ENCODE results near the gene SPTBN2. TPM values are rescaled to one million over a fixed set of nuclear protein-coding genes. Genes with fewer than 3 reads are reported as not detected.
A peak's percentile ranks its signal among the peaks of the same experiment; 100 is the strongest.

The SPTBN2 gene
- total and polyA plus RNA-seq, 2 donors (not counting 3 experiments of a cell fraction or from before 2014, with no cell fraction given): 3.8 to 19.8 TPM

GRCh38 chr11:66704659-66705360 is 24.2 kb downstream of the SPTBN2 start:
- no peak overlapping the region for H3K4me3 ChIP-seq (replicated peaks in 1 of 3; ENCODE audit: insufficient read depth in 1 of 3, low read depth in 1 of 3, low read length in 3 of 3)
- ChIA-PET POLR2A (no interaction called here), CTCF (interaction anchor here (0.7 to 1.4 kb wide), 3 partner anchors 10 to 130 kb away, joined by 3 read pairs; no protein-coding TSS in a partner anchor)
- TF ChIP-seq POLR2AphosphoS5 (IDR thresholded peaks at IDR 0.05; ENCODE audit: insufficient read depth, low read depth, low read length): no peak
- TF ChIP-seq MAX (IDR thresholded peaks at IDR 0.05; ENCODE audit: insufficient read depth, insufficient read length): no peak
- TF ChIP-seq JUN (IDR thresholded peaks at IDR 0.05; ENCODE audit: borderline replicate concordance, insufficient read depth, insufficient read length, low read depth): no peak
- TF ChIP-seq EZH2 (IDR thresholded peaks at IDR 0.05; ENCODE audit: borderline replicate concordance, low read depth, low read length, severe bottlenecking): no peak
- dilution Hi-C loops (cut with MboI; ENCODE audit: extremely low pct_ligation_motif_present, low sequenced_read_pairs): no loop called here
- TSS peak; percentile 56 for BruUV-seq (replicated peaks)
- H3K27ac ChIP-seq (ENCODE audit: insufficient read depth, low read depth, low read length): no peak overlapping the region
- no peaks in the 10 kb centered on the region for H3K4me1 ChIP-seq (ENCODE audit: control insufficient read depth, extremely low read depth, insufficient read depth, low read length)
- H3K27me3 ChIP-seq (ENCODE audit: control insufficient read depth in 2 of 2, insufficient read depth in 2 of 2, low read length in 2 of 2): no peaks in the 10 kb centered on the region
- H3K36me3 ChIP-seq (ENCODE audit: control insufficient read depth in 2 of 2, extremely low read depth in 1 of 2, insufficient read depth in 2 of 2, low read length in 2 of 2): no peaks in the 10 kb centered on the region
- intact Hi-C loops (cut with micrococcal nuclease): no loop called here
- no peak overlapping the region for H3K4me2 ChIP-seq (ENCODE audit: insufficient read depth, low read length)
- no peaks in the 10 kb centered on the region for H4K20me1 ChIP-seq (replicated peaks; ENCODE audit: control insufficient read depth, extremely low read depth, insufficient read depth, low read length)
- no peak overlapping the region for H3K9ac ChIP-seq (replicated peaks; ENCODE audit: extremely low read depth, insufficient read depth, low read length)
- no peak for FAIRE-seq
- no peaks in the 10 kb centered on the region for H3K79me2 ChIP-seq (ENCODE audit: control insufficient read depth, insufficient read depth, low read length)
- DNase-seq (ENCODE audit: low read depth, low spot score): no peak
- H3K9me1 ChIP-seq (replicated peaks; ENCODE audit: control insufficient read depth, extremely low read depth, insufficient read depth, low read length): no peaks in the 10 kb centered on the region
- no peaks in the 10 kb centered on the region for H3K9me3 ChIP-seq (replicated peaks; ENCODE audit: control insufficient read depth, insufficient read depth, low read length)
- no peak overlapping the region for H2AFZ ChIP-seq (ENCODE audit: low read depth, low read length)

- no peak overlapping the region for H3K4me3 ChIP-seq (replicated peaks in 1 of 3; ENCODE audit: insufficient read depth in 1 of 3, low read depth in 1 of 3, low read length in 3 of 3)
- ChIA-PET CTCF (no interaction called here), POLR2A (no interaction called here)
- no peaks in the 10 kb centered on the region for H3K36me3 ChIP-seq (ENCODE audit: control insufficient read depth in 2 of 2, extremely low read depth in 1 of 2, insufficient read depth in 2 of 2, low read length in 2 of 2)
- no peaks in the 10 kb centered on the region for H3K79me2 ChIP-seq (ENCODE audit: control insufficient read depth, insufficient read depth, low read length)
- H3K9me1 ChIP-seq (replicated peaks; ENCODE audit: control insufficient read depth, extremely low read depth, insufficient read depth, low read length): no peaks in the 10 kb centered on the region
- BruUV-seq (replicated peaks): no TSS peak
- DNase-seq (ENCODE audit: low read depth, low spot score) (no peak), FAIRE-seq (no peak)
- TF ChIP-seq POLR2AphosphoS5 (IDR thresholded peaks at IDR 0.05; ENCODE audit: insufficient read depth, low read depth, low read length) (no peak), JUN (IDR thresholded peaks at IDR 0.05; ENCODE audit: borderline replicate concordance, insufficient read depth, insufficient read length, low read depth) (no peak), EZH2 (IDR thresholded peaks at IDR 0.05; ENCODE audit: borderline replicate concordance, low read depth, low read length, severe bottlenecking) (no peak), MYC (IDR thresholded peaks at IDR 0.05; ENCODE audit: low read depth, low read length) (no peak), GATA2 (IDR thresholded peaks at IDR 0.05; ENCODE audit: insufficient read depth, insufficient read length, low read depth, low read length) (no peak), FOS (IDR thresholded peaks at IDR 0.05; ENCODE audit: borderline replicate concordance, insufficient read depth, low read length) (no peak)
- no peaks in the 10 kb centered on the region for H3K27me3 ChIP-seq (ENCODE audit: control insufficient read depth in 2 of 2, insufficient read depth in 2 of 2, low read length in 2 of 2)
- no peaks in the 10 kb centered on the region for H3K4me1 ChIP-seq (ENCODE audit: control insufficient read depth, extremely low read depth, insufficient read depth, low read length)
- no peak overlapping the region for H3K9ac ChIP-seq (replicated peaks; ENCODE audit: extremely low read depth, insufficient read depth, low read length)
- H3K4me2 ChIP-seq (ENCODE audit: insufficient read depth, low read length): no peak overlapping the region
- no peak overlapping the region for H3K27ac ChIP-seq (ENCODE audit: insufficient read depth, low read depth, low read length)
- no peaks in the 10 kb centered on the region for H4K20me1 ChIP-seq (replicated peaks; ENCODE audit: control insufficient read depth, extremely low read depth, insufficient read depth, low read length)
- intact Hi-C loops (cut with micrococcal nuclease): no loop called here
- dilution Hi-C loops (cut with MboI; ENCODE audit: extremely low pct_ligation_motif_present, low sequenced_read_pairs): no loop called here
- no peak overlapping the region for H2AFZ ChIP-seq (ENCODE audit: low read depth, low read length)
- H3K9me3 ChIP-seq (replicated peaks; ENCODE audit: control insufficient read depth, insufficient read depth, low read length): no peaks in the 10 kb centered on the region
Observed at GRCh38 chr11:66701432-66702240, 27.4 kb downstream of the SPTBN2 start.

All from endothelial cell of umbilical vein (primary cell).